Measurements from ENCODE around the gene SDC1.

Gene SDC1

DNA sequence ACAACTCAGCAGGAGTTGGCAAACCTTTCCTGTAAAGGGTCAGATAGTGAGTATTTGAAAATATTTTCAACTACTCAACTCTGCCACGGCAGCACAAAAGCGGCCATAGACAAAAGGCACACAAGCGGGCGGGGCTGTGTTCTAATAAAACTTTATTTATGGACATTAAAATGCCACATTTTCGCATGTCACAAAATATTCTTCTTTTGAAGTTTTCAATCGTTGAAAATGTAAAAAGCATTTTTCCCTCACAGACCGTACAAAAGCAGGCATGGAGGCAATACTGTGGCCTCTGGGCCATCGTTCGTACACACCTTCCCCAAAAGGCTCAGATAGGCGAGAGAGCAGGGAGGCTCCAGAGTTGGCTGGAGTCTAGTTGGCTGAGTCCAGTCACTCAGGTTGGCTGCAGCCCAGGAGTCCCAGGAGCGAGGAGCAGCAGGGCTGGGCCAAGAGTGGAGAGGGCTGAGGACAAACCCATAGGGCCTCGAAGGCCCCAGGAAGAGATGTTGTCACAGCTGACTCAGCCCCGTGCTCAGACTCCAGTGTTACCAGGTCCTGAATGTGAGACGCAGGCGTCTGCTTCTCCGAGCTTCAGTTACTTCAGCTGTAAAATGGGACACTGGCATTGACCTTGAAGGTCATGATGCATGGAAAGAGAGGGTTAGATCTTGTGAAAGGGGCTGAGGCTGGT, 42.5 kb downstream of the SDC1 start:
- no peak for DNase-seq

DNA sequence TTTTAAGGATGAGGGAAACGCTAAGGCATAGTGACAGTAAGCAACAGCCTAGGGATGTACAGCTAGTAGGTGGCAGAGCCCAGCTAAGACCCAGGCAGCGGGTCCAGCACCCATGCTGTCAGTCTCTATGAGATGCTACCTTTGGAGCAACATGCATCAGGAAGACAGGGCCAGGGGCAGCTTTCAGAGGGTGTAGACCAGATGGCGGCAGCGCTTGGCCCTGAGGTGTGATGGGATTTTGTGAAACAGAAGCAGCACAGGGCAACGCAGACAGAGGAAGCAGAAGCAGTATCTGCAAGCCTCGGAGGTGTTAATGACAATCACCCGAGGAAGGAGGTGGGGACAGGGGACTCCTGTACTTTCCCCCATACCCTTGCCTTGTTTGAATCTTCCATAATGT, 43.2 kb downstream of the SDC1 start:
- no peak for DNase-seq

DNA sequence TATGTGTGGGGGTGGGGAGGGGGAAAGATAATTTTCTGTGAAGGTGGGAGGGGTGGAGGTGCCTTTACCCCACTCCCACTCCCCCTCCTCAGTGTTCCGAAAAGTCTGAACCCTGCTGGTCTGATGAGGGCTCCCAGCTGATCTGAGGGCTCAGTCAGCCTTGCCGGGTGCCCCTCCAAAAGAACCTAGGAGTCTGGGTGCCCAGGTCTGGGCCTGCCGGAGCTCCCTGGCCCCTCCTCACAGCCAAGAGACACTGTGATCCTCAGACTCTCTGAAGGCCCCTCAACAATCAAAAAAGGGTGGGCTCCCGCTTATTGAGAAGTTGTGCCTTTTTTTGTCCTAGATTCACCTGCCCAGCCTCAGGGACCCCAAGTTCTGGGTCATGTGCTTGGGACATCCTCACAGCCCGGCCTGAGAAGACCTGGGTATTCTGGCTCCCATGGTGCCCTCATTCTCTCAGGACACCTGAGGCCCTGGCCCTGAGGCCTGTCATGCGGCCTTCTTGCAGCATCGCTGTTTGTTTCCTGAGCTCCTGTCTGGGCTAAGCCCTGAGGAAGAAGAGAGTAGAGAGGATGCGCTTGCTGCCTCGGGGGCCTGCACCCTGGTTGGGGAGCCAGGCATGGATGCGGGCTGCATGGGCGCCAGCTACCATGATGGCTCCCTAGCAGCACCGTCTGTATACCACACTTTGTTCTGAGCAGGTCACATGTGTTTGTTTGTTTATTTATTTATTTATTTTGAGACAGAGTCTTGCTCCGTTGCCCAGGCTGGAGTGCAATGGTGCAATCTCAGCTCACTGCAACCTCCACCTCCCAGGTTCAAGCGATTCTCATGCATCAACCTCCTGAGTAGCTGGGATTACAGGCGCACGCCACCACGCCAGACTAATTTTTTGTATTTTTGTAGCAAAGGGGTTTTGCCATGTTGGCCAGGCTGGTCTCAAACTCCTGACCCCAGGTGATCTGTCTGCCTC, 44.0 kb downstream of the SDC1 start:
- DNase-seq: no peak

DNA sequence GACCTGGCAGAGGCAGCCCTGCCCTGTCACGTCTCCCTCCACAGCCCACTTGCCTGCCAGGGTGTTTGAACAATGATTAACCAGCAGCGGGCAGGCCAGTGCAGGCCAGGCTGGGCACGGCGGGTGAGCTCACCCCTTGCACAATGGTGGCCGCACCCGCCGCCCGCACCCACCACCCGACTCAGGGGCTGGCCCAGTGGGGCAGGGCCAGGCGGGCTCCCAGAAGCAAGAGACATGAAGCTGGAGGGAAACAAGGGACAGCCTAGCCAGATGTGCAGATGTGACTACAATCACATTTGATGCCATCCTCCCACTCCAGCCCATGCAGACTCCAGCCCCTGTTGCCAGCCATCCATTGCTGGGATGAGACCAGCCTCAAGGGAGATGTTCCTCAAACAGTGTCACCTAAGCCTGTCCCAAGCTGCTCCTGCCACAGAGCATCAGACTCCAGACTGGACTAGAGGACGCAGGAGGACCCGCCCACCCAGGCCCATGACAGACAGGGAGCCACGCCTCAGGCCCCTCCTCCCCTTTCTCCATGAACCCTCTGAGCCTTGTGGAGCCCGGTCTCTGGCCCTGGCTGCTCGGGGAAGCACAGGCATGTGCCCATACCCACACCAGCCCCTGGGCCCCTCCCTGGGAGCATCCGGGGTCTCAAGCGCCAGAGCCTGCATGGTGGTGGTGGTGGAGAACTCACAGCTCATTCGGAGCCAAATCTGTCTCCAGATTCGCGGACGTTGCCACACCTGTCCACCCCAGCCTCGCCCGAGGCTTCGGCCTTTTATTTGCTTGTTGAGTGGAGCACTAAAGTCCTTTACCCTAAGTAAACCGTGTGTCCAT, 45.0 kb downstream of the SDC1 start:
- DNase-seq: no peak

- DNase-seq: no peak
These were observed 45.5 kb downstream of the SDC1 start for GRCh38 chr2:20179466-20179754.

DNA sequence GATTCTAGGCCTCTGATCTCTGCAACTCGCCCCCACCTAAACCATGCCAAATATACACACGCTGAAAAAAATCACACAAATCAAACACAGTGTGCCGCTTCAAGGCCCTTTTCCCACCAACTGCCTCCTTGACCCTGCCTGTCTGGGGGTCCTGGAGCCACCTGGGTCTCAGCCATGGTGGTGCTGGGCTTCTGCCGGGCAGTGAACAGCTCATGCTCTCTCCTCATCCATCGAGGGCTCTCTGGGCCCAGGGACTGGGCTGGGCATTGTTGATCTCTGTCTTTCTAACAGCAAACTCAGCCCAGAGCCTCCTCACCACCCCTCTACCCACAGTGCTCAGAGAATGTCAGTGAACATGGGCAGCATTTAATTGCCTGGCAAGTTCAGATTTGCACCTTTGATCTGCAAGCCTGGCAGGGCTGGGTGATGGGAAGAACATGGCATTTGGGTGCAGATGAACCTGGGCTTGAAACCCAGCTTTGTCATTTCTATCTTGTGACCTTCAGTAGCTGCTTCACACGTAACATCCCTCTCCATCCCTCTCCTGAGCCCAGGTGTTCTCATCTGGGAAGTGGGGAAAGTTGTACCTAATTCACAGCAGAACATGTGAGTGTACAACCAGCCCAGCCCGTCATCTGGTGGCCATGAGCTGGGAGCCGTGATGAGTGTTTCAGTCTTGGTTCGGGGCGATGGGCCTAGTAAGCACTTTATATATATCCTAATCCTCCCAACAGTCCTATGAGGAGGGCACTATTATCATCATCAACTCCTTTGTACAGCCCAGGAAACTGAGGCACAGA, 46.1 kb downstream of the SDC1 start:
- DNase-seq: no peak

- DNase-seq: no peak
These were observed 46.7 kb downstream of the SDC1 start for GRCh38 chr2:20178249-20178607.

DNA sequence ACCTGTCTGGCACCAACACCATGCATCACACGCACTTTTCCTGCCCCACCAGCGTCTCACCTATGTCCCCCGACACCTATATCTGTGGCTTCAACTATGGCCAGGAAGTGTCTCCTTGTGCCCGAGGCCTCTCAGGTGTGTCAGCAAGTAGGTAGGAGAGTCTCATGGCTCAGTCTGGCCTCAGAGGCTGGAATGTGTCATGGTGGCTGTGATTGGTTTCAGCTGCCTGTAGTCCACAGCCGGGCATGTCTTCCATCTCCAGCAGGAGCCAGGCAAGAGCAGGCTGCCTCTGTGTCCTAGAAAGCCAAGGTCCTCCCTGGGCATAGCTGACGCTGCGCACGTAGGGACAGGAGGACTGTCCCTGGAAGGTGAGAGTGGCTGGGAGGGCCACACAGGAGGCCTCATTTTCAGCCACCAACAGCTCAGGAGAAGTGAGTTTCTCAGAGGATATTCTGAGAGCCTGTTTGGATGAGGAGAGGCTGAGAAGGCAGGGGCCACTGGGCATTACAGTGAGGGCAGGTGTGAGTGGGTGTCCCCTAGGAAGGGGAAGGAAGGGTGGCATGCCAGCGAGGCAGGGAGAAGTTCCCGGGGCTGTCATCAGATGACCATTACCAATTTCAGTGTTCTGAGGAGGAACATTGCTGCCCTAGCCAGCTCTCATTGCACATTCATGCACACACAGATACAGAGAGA, 47.2 kb downstream of the SDC1 start:
- no peak for DNase-seq

- DNase-seq: no peak
These were observed 48.2 kb downstream of the SDC1 start for GRCh38 chr2:20176760-20177159.

DNA sequence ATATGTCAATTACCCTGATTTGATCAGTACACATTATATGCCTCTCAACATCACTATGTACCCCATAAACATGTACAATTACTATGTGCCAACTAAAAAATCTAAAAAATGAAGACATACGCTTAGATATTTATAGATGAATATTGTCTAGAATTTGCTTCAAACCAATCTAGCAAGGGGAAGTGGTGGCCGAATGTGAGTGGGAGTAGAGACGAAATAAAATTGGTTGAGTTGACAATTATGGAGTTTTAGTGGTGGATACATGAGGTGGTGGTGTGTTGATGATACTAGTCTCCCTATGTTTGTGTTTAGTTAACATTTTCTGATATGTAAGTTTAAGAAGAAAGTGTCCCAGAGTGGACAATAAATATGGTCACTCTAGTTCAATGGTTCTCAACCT, 49.0 kb downstream of the SDC1 start:
- DNase-seq: no peak

DNA sequence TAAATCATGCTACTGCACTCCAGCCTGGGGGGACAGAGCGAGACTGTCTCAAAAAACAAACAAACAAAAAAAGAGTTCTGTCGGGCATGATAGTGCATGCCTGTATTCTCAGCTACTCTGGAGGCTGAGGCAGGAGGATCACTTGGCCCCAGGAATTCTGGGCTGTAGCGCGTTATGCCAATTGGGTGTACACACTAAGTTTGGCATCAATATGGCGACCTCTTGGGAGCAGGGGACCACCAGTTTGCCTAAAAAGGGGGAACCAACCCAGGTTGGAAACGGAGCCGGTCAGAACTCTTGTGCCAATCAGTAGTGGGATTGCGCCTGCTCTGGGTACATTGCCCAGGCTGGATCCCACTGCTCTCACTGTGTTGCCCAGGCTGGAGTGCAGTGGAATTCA, 49.7 kb downstream of the SDC1 start:
- no peak for DNase-seq

DNA sequence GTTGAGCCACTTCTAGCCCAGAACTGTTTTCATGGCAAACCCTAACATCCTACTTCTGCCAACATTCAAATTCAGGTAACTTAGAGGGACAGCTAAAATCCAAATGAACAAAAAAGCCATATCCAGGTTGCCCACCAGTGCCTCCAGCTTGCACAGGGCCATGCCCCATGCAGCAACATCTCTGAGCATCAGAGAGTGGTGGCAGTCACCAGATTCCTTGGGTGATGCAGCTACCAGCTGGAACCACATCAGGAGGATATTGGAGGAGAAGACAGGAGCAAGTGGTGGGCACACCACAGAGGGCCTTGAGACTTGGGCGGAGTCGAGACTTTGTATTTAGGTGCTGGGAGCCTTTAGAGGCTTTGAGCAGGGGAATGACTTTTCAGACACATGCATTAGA, 50.5 kb downstream of the SDC1 start:
- no peak for DNase-seq

DNA sequence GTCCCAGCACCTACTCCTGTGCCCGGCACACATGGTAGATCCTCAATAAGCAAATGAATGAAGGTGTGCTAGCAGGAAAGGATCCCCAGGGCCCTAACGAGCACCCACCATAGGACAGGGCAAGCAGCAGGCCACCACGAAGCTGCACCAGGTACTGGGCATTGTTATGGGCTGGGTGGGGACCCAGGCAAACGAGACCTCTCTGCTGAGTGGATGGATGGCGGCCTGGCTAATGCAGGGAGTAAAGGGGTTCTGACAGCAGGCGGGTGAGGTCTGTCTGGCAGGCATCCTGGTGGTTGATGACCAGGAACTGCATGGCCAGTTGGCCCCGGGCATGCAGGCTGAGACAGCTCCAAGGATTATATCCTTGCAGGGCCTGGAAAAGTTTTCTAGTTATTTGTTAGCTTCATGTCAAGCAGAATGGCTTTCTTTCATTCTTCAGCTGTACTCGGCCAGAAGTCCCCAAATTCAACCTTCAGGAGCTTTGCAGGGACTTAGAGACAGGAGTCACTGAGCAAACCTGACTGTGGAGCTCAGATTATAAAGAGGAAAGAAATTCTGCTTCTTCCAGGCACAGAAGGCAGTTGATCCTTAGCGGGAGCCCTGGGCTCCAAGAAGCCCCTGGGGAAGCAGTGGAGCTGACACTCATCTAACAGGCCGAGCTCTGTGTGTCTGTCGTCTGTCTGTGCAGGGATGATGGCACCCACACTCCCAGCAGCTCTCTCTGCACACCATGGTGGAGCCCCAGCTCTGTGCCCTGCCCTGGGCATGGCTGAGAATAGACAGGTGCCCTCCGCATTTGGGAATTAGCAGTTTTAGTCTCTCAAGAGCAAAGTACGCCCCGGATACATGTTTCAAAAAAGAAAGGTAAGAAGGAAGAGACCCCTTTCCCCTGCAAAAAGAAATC, 51.2 kb downstream of the SDC1 start:
- DNase-seq: no peak

- DNase-seq: no peak
These were observed 51.9 kb downstream of the SDC1 start for GRCh38 chr2:20173064-20173463.

DNA sequence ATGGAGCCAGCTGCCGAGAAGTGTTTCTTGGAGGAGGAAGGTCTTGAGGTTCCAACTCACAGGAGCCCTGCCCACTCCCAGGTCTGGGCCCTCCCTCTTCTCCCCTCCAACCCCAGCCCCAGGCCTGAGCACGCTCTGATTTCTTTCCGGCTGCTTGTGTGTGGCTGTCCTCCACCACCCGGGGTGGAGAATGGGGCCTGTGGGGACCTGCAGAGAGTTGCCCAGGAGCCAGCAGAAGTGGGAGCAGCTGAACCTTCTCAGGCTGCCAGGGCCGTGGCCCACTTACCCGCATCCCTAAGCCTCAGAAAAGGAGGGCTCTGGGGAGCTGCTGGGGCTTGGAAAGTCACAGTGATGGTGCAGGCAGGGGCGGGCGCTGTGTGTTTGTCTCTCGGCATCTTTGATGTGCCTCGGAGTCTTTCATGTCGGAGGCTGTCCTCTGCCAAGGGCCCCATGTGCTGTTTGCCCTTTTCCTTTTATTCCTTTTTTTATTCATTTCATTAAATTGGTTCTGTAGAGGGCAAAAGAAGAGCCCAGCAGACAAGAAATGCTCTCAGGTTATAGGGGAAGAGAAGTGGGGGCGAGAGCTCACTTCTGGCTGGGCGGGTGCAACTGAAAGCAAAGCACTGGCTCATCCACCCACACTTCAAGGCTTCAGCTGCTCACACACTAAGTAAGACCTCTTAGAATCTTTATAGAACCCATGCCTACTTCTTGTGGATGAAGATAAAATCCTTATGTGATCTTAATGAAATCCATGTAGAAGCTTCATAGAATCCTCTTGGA, 52.5 kb downstream of the SDC1 start:
- peak; percentile 59 for DNase-seq

DNA sequence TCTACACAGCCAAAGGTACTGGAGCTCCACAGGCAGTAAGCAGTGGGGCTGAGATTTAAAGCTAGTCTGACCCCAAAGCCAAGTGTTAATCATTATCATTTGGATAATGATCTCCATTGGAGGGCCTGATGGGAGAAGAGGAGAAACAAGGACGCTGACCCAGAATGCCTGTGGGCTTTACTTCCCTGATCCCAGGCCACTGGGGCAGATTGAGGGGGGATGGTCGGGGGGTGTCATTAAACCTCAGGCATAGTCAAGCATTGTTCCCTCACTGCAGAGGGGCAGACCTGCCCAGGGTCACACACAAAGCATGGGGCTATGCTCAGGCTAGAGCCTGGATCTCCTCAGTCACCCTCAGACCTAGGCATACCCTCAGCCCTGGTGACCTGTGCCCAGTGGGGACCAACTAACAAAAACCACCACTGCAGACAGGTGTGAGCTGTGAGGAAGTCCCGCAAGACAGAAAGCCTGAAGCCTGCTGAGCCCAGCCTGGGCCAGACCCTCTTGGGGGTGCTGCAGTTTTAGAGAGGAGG, 53.4 kb downstream of the SDC1 start:
- no peak for DNase-seq

DNA sequence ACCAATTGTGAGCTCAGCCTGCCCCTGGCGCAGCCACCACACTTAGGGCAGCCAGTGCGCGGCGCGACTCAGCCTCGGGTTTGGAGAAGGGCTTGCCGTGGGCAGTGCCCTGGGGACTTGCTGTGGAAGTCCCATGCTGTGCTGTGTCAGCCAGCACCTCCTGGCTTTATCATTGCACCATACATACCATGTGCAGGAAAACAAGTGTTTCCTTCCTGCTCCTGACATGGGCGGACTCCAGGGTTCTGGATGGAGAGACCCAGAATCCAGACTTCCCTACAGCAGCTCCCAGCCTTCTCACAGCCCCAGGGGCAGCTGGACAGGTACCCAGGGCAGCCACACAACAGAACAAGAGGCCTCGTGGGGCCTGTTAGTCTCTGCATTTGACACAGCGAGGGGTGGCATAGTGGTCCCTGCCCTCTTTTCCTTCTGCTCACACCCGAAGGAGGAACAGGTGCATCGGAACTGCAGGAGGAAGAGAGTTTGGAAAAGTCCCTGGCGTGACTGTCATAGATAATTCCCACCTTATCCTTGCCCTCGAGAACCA, 54.2 kb downstream of the SDC1 start:
- no peak for DNase-seq

DNA sequence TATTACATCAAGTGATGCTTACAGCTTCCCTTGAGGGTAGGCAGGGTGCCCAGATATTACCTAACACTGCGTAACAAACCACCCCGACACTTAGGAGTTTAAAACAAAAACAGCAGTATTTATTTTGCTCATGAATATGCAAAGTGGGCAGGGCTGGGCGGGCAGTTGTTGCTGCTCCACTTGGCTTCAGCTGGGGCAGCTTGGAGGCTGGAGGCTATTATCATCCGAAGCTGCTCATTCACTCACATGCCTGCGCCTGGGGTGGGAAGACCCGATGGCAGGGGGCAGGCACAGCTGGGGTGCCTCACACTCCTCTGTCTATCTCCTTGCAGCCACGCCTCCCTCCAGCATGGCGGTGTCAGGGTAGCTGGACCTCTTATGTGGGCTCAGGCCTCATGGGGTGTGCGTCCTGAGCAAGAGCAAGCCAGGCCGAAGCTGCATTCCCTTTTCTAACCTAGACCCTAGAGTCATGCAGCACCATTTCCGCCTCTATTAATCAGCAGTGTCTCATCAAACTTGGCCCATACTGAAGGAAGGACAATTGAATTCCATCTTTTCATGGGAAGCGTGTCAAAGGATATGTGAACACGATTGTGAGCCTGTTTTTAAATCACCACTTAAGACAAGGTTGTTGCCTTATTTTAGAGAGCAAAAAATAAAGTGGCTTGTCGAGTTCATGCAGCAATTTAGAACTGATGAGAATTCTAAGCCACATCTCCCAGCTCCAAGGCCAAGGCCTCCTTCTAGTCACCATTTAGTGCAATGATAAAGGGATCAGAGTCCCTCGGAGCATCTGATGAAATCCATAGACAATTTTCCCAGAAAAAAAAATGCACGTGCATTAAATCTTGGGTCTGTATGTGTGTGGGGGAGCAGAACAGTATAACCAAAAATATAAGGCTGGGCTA, 54.9 kb downstream of the SDC1 start:
- no peak for DNase-seq
